Glomerular visceral epithelial cell (primary cell): Measurements from ENCODE around the gene LCE1E.

Experiments used
- DNase-seq: peaks from one replicate; pipeline ENCODE4 v3.0.0-alpha.2; 2016; ENCODE audit errors: extremely low spot score

Gene LCE1E

DNA sequence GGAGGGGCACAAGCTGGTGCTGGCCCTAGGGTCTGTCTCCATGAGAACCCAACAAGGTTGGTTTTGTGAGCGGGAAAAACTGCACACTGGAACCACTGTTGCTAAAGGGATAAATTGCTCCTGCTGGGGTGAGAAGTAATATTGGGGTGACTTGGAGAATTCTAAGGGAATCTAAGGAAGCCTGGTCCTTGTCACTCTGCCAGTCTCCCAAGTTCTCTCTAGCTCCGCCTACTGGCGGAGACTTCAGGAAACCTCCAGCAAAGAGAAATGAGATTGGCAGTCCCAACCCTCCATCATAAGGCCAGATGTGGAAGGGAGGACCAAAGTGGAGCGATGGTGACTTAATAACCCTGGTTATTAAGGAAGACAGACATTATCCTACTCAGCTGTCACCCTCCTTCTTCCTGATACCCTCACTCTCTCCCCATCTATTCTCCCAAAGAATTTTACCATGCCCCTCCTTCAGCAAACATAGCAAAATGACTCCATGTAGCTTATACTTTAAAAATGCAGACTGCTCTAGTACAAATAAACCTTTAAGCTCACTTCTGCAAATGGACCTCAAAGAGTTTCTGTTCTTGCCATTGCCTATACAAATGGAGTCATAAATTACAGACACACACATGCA, 8.4 kb upstream of the LCE1E start:
- no peak for DNase-seq

DNA sequence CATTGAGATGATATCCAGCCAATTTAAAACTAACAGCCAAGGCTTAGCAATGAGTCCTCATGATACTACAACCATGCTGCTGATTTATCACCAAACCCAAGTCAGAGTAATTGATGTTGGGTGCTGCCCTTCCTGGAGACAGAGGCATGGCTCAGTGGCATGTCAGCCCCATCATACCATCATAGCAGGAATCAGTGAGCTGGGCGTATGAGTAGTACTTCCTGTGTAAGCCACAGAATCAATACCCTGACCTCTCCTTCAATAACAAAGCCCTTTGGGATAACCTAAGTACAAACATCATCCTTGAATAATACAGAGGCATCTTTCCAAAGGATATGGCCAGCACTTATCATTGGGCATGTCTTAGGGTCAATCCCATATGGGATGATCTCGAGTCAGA, 3.0 kb upstream of the LCE1E start:
- no peak for DNase-seq

DNA sequence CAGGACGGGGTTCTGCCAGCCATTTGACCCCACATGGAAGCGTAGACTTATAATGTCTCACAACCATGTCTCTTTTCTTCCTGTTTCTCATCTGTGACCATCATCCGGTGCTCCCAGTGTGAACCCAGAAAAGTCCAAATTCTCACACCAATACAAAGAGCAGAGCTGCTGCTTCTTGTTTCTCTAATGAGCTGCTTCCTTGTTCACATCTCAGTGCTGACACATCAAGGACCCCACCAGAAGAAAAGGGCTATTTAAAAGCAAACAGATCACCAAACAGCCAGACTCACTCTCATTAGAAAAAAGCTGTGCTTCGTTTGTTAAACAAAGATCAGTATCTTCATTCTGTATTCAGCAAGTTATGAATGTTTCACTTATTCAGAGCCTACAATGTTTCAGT, 9.6 kb downstream of the LCE1E start:
- DNase-seq, result no peak

DNA sequence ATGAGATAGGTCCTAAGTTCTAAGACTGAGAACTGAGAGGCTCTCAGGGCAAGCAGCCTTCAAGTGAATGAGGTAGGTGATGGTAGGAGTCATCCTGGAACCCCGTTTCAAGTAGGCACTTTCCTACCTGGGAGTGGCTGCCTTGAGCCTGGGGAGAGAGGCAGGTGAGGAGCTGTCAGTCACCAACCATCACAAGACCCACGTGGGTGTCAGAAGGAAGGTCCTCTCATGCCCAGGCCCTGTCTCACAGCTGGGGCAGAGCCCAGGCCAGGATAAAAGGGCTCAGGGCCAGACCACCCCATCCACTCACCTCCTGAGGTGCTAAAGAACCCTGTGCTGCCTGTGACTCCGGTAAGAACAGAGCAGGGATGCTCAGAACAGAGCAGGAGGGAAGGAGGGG, 10.4 kb downstream of the LCE1E start, which contains the start of gene LCE1D:
TSS of gene LCE1D (plus strand) at position 301 of the 400 bp plus-strand sequence. CDS start 1,074 bp downstream, outside the sequence.
- DNase-seq, result no peak

DNA sequence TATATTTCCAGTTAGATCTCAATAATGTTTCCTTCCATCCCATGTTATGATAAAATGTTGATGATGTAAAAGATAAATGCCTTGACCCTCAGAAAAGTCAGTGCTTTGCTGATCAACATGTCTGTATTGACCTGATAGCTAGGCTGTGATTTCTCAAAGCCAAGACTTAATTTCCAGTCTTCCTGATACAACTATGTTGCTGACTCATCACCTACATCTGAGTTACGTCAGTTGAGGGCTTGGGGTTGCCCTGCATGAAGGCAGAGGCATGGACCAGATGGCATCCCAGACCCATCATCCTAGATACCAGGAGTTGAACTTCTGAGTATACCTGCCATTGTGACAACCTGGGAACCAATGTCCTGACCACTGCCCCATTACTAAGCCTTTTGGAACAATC, 15.3 kb downstream of the LCE1E start:
- no peak for DNase-seq

- no peak for DNase-seq
Observed at GRCh38 chr1:152806576-152806975, 20.5 kb downstream of the LCE1E start, which contains the start of gene LCE1C. Gene LCE1C, minus strand, starts transcription at chr1:152806651. Its CDS starts 1,173 bp downstream, at chr1:152805478.

- no peak for DNase-seq
Observed at GRCh38 chr1:152811050-152811449, 25.0 kb downstream of the LCE1E start.

GRCh38 chr1:152811671-152812070, 25.6 kb downstream of the LCE1E start, which contains the start of gene LCE1B:
Gene LCE1B, plus strand, starts transcription at chr1:152811971. Its CDS starts 476 bp downstream, at chr1:152812447.
- no peak for DNase-seq

GRCh38 chr1:152817309-152817708, 31.3 kb downstream of the LCE1E start:
- no peak for DNase-seq

- DNase-seq, result no peak
Observed at GRCh38 chr1:152823294-152823693, 37.2 kb downstream of the LCE1E start.

DNA sequence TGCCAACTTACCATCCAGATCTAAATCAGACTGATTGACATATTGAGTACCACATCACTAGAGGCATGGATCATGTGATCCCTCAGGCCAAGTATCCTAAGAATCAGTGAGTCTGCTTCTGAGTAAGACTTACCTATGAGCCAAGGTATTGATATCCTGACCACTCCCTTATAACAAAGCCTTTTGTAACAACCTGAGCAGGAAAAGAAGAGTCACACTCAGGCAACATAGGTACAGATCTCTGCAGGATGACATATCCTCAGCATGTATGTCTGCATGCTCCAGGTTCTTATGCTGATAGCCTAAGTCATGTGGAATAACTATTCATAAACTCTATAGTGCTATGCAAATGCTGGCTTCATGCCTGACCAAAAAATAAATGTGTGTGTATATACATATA, 38.9 kb downstream of the LCE1E start:
- DNase-seq, result no peak

DNA sequence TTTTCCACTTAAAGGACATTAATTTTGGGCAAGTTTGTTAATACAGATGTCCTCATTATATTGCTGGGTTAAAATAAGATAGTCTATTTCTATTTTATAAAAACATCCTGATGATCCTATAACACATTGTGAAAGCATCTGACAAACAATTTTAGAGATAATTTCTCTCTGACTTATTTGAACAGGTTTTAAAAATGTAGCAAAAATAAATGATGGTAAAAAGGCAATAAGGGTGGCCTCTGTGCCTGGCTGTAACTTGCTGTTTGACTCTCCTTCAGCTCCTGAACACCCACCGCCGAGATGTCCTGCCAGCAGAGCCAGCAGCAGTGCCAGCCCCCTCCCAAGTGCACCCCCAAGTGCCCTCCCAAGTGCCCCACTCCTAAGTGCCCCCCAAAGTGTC, 41.1 kb downstream of the LCE1E start, which contains the start of gene LCE1A:
TSS of gene LCE1A (plus strand) at position 301 of the 400 bp plus-strand sequence. CDS start at position 301, 0 bp downstream.
- DNase-seq, result no peak

DNA sequence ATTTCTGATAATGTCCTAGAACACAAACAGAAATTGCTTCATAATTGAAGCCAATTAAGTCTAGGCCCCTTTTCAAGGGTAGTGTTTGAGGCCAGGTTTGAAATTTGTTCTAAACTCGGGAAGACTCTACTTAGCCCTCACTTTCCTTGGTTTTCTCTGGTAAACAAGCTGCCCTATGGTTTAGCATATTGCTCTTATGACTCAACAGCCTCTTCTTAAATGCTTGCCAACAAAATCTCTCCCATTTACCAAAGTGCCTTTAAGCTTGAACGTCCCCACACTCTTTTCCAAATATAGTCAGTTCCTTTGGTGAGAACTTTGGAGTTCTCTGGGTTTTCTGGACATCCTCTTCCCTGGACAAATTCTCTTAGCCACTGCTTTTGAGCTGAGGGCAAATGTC, 50.8 kb downstream of the LCE1E start:
- DNase-seq, result no peak
